ENCODE measurements around the gene ADCY6. TPM values are rescaled to one million over a fixed set of nuclear protein-coding genes. Genes with fewer than 3 reads are reported as not detected.

Gene ADCY6
- total RNA-seq, 2 donors from 2014 or later, result 102 to 109 TPM

GRCh38 chr12:48773686-48774085, 15.2 kb downstream of the ADCY6 start:
- DNase-seq (ENCODE audit: low spot score) (no peak), ATAC-seq (ENCODE audit: insufficient number of reproducible peaks, low FRiP score, low read depth) (no peak)
- H3K9me3 ChIP-seq, result no peaks in the 10 kb centered on the region
- no peak overlapping the region for H3K4me3 ChIP-seq
- no peak for TF ChIP-seq CTCF (IDR thresholded peaks at IDR 0.05)
- peaks cover 64% of the 10 kb centered on the region for H3K36me3 ChIP-seq
- H3K4me1 ChIP-seq (ENCODE audit: control insufficient read depth in 1 of 2, low read depth in 2 of 2), result peaks cover 0 to 11% of the 10 kb centered on the region in 2 donors
- H3K27ac ChIP-seq, result no peak overlapping the region
- H3K27me3 ChIP-seq (replicated peaks; ENCODE audit: insufficient read depth), result no peaks in the 10 kb centered on the region

DNA sequence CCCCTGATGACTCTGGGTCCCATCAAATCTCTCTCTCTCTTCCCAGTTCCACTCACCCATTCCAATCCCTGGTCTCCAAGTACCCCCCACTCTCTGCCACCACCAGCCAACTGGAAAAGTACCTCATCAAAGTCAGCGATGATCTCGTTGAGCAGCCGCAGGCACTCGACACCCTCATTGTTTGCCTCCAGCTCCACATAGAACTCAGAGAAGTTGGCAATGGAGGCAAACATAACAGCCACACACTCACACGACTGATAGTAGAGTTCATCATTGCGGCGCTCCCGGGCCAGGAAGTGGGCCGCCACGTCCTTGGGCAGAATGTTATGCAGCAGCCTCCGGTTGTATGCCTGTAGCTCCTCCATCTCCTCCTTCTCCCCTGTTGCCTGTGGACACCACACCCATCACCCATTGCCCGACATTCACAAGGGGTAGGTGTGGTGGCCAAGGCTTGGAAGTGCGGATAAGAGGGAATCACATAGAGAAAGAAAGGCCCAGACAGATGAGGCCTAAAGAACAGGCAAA, 17.2 kb downstream of the ADCY6 start:
- H3K27ac ChIP-seq, result no peak overlapping the region
- no peaks in the 10 kb centered on the region for H3K9me3 ChIP-seq
- ATAC-seq (ENCODE audit: insufficient number of reproducible peaks, low FRiP score, low read depth) (no peak), DNase-seq (ENCODE audit: low spot score) (no peak)
- peaks cover 3 to 18% of the 10 kb centered on the region in 2 donors for H3K4me1 ChIP-seq (ENCODE audit: control insufficient read depth in 1 of 2, low read depth in 2 of 2)
- no peak for TF ChIP-seq CTCF (IDR thresholded peaks at IDR 0.05)
- H3K27me3 ChIP-seq (replicated peaks; ENCODE audit: insufficient read depth), result no peaks in the 10 kb centered on the region
- peaks cover 63% of the 10 kb centered on the region for H3K36me3 ChIP-seq
- no peak overlapping the region for H3K4me3 ChIP-seq

- ATAC-seq (ENCODE audit: insufficient number of reproducible peaks, low FRiP score, low read depth), result no peak
- peaks cover 3 to 22% of the 10 kb centered on the region in 2 donors for H3K4me1 ChIP-seq (ENCODE audit: control insufficient read depth in 1 of 2, low read depth in 2 of 2)
- peaks cover 61% of the 10 kb centered on the region for H3K36me3 ChIP-seq
- DNase-seq (ENCODE audit: low spot score), result no peak
- no peaks in the 10 kb centered on the region for H3K9me3 ChIP-seq
- H3K27ac ChIP-seq, result no peak overlapping the region
- H3K4me3 ChIP-seq, result no peak overlapping the region
- no peaks in the 10 kb centered on the region for H3K27me3 ChIP-seq (replicated peaks; ENCODE audit: insufficient read depth)
- no peak for TF ChIP-seq CTCF (IDR thresholded peaks at IDR 0.05)
Observed at GRCh38 chr12:48770756-48771155, 18.1 kb downstream of the ADCY6 start.

DNA sequence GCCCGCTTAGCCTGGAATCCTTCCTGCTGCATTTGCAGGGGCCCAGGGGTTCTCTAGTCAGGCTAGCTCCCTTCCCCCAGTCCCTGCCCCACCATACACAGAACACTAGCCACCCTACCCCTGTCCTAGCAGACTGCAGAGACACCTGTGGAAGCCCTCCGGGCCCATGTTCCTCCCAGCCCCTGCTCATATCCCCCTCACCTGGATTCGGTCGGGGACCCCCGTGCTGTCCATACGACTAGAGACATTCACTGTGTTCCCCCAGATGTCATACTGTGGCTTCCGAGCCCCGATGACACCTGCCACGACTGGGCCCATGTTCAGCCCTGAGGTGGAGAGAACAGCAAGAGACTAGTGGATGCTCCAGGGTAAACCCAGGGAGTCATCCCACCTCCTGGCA, 20.2 kb downstream of the ADCY6 start:
- no peaks in the 10 kb centered on the region for H3K27me3 ChIP-seq (replicated peaks; ENCODE audit: insufficient read depth)
- H3K4me1 ChIP-seq (ENCODE audit: control insufficient read depth in 1 of 2, low read depth in 2 of 2), result peaks cover 3 to 22% of the 10 kb centered on the region in 2 donors
- H3K9me3 ChIP-seq, result no peaks in the 10 kb centered on the region
- H3K4me3 ChIP-seq, result no peak overlapping the region
- H3K27ac ChIP-seq, result no peak overlapping the region
- DNase-seq (ENCODE audit: low spot score) (no peak), ATAC-seq (ENCODE audit: insufficient number of reproducible peaks, low FRiP score, low read depth) (no peak)
- TF ChIP-seq CTCF (IDR thresholded peaks at IDR 0.05), result no peak
- peaks cover 42% of the 10 kb centered on the region for H3K36me3 ChIP-seq

DNA sequence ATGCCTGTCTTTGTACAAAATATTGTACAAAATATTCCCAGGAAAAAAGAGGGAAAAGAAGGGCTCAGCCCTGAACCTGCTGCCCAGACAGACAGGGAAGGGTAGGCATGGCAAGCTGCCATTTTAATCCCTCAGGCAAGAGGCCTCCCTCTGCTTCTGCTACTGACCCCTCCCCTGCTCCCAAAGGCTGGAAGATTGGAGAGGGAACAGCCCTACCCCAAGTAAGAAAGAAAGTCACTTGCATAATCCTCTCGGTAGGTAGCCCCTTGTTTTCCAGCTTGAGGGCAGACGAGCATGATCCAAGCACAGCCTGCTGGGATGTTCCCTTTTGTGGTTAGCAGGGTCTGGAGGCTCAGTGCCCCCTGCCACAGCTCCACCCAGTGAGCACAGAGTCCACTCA, 20.7 kb downstream of the ADCY6 start:
- TF ChIP-seq CTCF (IDR thresholded peaks at IDR 0.05), result no peak
- H3K27ac ChIP-seq, result peak overlapping the region in 1 of 2 donors; percentile 35
- no peak overlapping the region for H3K4me3 ChIP-seq
- H3K36me3 ChIP-seq, result peaks cover 36% of the 10 kb centered on the region
- DNase-seq (ENCODE audit: low spot score) (no peak), ATAC-seq (ENCODE audit: insufficient number of reproducible peaks, low FRiP score, low read depth) (no peak)
- H3K9me3 ChIP-seq, result no peaks in the 10 kb centered on the region
- peaks cover 3 to 22% of the 10 kb centered on the region in 2 donors for H3K4me1 ChIP-seq (ENCODE audit: control insufficient read depth in 1 of 2, low read depth in 2 of 2)
- H3K27me3 ChIP-seq (replicated peaks; ENCODE audit: insufficient read depth), result no peaks in the 10 kb centered on the region
